Neuronal stem cell (in vitro differentiated cells): ENCODE measurements around the gene LNX1.
"Not testable (repeated sequence)": the region's sequence is repeated elsewhere in the genome, so short reads cannot be mapped to it uniquely, and the experiment has no call there.

Experiments used
- DNase-seq: peaks from one replicate; pipeline ENCODE4 v3.0.0-alpha.2; 2013; ENCODE audit warnings: low spot score
- H2AFZ ChIP-seq: one replicate; pipeline ENCODE4 v1.6.1; 2013; ENCODE audit warnings: mild to moderate bottlenecking, low read length, inconsistent platforms
- H2AK5ac ChIP-seq: 2 replicates; pipeline ENCODE4 v1.6.1; 2013; ENCODE audit warnings: low read depth, mild to moderate bottlenecking, inconsistent platforms, low read length, moderate library complexity, mixed read lengths
- H2BK120ac ChIP-seq: 2 replicates; pipeline ENCODE4 v1.6.1; 2013; ENCODE audit warnings: low read depth, mild to moderate bottlenecking, inconsistent platforms, low read length, moderate library complexity, mixed read lengths
- H2BK12ac ChIP-seq: one replicate; pipeline ENCODE4 v1.6.1; 2013; ENCODE audit warnings: low read length, inconsistent platforms
- H2BK15ac ChIP-seq: 2 replicates; pipeline ENCODE4 v1.6.1; 2013; ENCODE audit warnings: mild to moderate bottlenecking, low read length, inconsistent platforms, mixed read lengths
- H2BK5ac ChIP-seq: one replicate; pipeline ENCODE4 v1.6.1; 2013; ENCODE audit warnings: inconsistent platforms, mild to moderate bottlenecking, low read length, moderate library complexity
- H3K14ac ChIP-seq: one replicate; pipeline ENCODE4 v1.6.1; 2013; ENCODE audit warnings: low read length, inconsistent platforms
- H3K18ac ChIP-seq: 2 replicates; pipeline ENCODE4 v1.6.1; 2013; ENCODE audit warnings: low read length, inconsistent platforms
- H3K23ac ChIP-seq: 2 replicates; pipeline ENCODE4 v1.6.1; 2013; ENCODE audit warnings: low read depth, mild to moderate bottlenecking, mixed read lengths, low read length, inconsistent platforms; ENCODE audit not compliant: poor library complexity
- H3K27ac ChIP-seq: replicated peaks from 3 replicates; pipeline ENCODE4 v1.5.1; 2013; ENCODE audit warnings: low read length, inconsistent platforms
- H3K27me3 ChIP-seq, 3 experiments: 2 replicates each; pipeline ENCODE4 v1.6.1; 2013; ENCODE audit warnings: low read length in 3 of 3, mild to moderate bottlenecking in 2 of 3, inconsistent platforms in 1 of 3, low read depth in 1 of 3, mixed read lengths in 1 of 3, moderate library complexity in 1 of 3; ENCODE audit not compliant: control insufficient read depth in 3 of 3, insufficient read depth in 3 of 3
- H3K36me3 ChIP-seq, 2 donors: replicated peaks in 1 of 2; 2 replicates each; pipeline ENCODE4 v1.6.1; 2013; ENCODE audit warnings: low read length in 2 of 2; ENCODE audit not compliant: control insufficient read depth in 2 of 2, insufficient read depth in 2 of 2
- H3K4ac ChIP-seq: 2 replicates; pipeline ENCODE4 v1.6.1; 2013; ENCODE audit warnings: inconsistent platforms, mild to moderate bottlenecking, low read length, moderate library complexity
- H3K4me1 ChIP-seq, 2 donors: 1 replicate in 1 of 2; 2 replicates in 1 of 2; pipeline ENCODE4 v1.6.1; 2013; ENCODE audit warnings: low read length in 2 of 2, low read depth in 1 of 2; ENCODE audit not compliant: control insufficient read depth in 2 of 2, insufficient read depth in 1 of 2
- H3K4me2 ChIP-seq: one replicate; pipeline ENCODE4 v1.6.1; 2013; ENCODE audit warnings: mild to moderate bottlenecking, low read length, inconsistent platforms; ENCODE audit not compliant: insufficient read depth, poor library complexity, severe bottlenecking
- H3K4me3 ChIP-seq, 2 donors: 2 replicates each; pipeline ENCODE4 v1.5.1; 2013; ENCODE audit warnings: low read length in 2 of 2, mild to moderate bottlenecking in 2 of 2, inconsistent platforms in 1 of 2, moderate library complexity in 1 of 2
- H3K79me1 ChIP-seq: one replicate; pipeline ENCODE4 v1.6.1; 2013; ENCODE audit warnings: low read depth, mild to moderate bottlenecking, inconsistent platforms, low read length, moderate library complexity
- H3K9ac ChIP-seq: one replicate; pipeline ENCODE4 v1.6.1; 2013; ENCODE audit warnings: mild to moderate bottlenecking, low read depth, low read length, inconsistent platforms; ENCODE audit not compliant: poor library complexity
- H3K9me3 ChIP-seq, 2 donors: replicated peaks in 1 of 2; 2 replicates each; pipeline versions ENCODE3 to v1.6.1; 2013; ENCODE audit warnings: low read length in 2 of 2, mild to moderate bottlenecking in 2 of 2, inconsistent platforms in 1 of 2, low read depth in 1 of 2, mixed read lengths in 1 of 2, moderate library complexity in 1 of 2; ENCODE audit not compliant: control insufficient read depth in 2 of 2, insufficient read depth in 1 of 2
- H4K8ac ChIP-seq: one replicate; pipeline ENCODE4 v1.6.1; 2013; ENCODE audit warnings: low read depth, mild to moderate bottlenecking, inconsistent platforms, low read length, moderate library complexity
- H4K91ac ChIP-seq: one replicate; pipeline ENCODE4 v1.6.1; 2013; ENCODE audit warnings: low read length, low read depth, mild to moderate bottlenecking, inconsistent platforms; ENCODE audit not compliant: poor library complexity
- WGBS, 2 donors: extraction: QIAGEN DNeasy Blood & Tissue Kit; methylation state at CpG; one replicate each; pipeline ENCODE4 v1.1.7; 2013; ENCODE audit warnings: missing lambda C conversion rate in 2 of 2, mixed read lengths in 1 of 2; ENCODE audit not compliant: insufficient read length in 2 of 2, insufficient replicate concordance in 1 of 2; ENCODE audit errors: extremely low coverage in 2 of 2; 5-methylcytosine and 5-hydroxymethylcytosine counted together

Gene LNX1

GRCh38 chr4:53477038-53477565, 114.2 kb downstream of the LNX1 start:
- peak overlapping the region; percentile 29 for H3K4ac ChIP-seq
- H3K4me1 ChIP-seq: peaks cover 0 to 11% of the 10 kb centered on the region in 2 donors
- no peaks in the 10 kb centered on the region for H3K79me1 ChIP-seq
- no peak overlapping the region for H3K4me2 ChIP-seq
- peak overlapping the region; percentile 70 for H3K18ac ChIP-seq
- no peaks in the 10 kb centered on the region for H3K36me3 ChIP-seq
- no peak overlapping the region for H2BK120ac ChIP-seq
- no CpG with 5 or more reads among the region's 5 CpGs for WGBS, 2 donors
- H2BK5ac ChIP-seq: no peak overlapping the region
- H3K27me3 ChIP-seq: no peaks in the 10 kb centered on the region
- no peak overlapping the region for H3K14ac ChIP-seq
- no peak overlapping the region for H2AK5ac ChIP-seq
- H4K8ac ChIP-seq: no peak overlapping the region
- H2AFZ ChIP-seq: peak overlapping the region; percentile 57
- no peak for DNase-seq
- H2BK15ac ChIP-seq: peak overlapping the region; percentile 88
- H2BK12ac ChIP-seq: no peak overlapping the region
- H3K9ac ChIP-seq: no peak overlapping the region
- H3K4me3 ChIP-seq: no peak overlapping the region
- H3K27ac ChIP-seq: no peak overlapping the region
- no peak overlapping the region for H4K91ac ChIP-seq
- no peaks in the 10 kb centered on the region for H3K9me3 ChIP-seq
- H3K23ac ChIP-seq: no peak overlapping the region

GRCh38 chr4:53476232-53477037, 114.9 kb downstream of the LNX1 start:
- no peak overlapping the region for H3K14ac ChIP-seq
- peak overlapping the region; percentile 29 for H3K4ac ChIP-seq
- no peak for DNase-seq
- no peaks in the 10 kb centered on the region for H3K79me1 ChIP-seq
- H4K8ac ChIP-seq: no peak overlapping the region
- peak overlapping the region; percentile 70 for H3K18ac ChIP-seq
- peak overlapping the region; percentile 57 for H2AFZ ChIP-seq
- no peak overlapping the region for H3K9ac ChIP-seq
- H3K27ac ChIP-seq: no peak overlapping the region
- H2BK120ac ChIP-seq: no peak overlapping the region
- H3K36me3 ChIP-seq: no peaks in the 10 kb centered on the region
- H3K4me2 ChIP-seq: no peak overlapping the region
- no peak overlapping the region for H3K23ac ChIP-seq
- H2BK5ac ChIP-seq: no peak overlapping the region
- H3K27me3 ChIP-seq: no peaks in the 10 kb centered on the region
- no peaks in the 10 kb centered on the region for H3K9me3 ChIP-seq
- no peak overlapping the region for H2AK5ac ChIP-seq
- H4K91ac ChIP-seq: no peak overlapping the region
- H2BK15ac ChIP-seq: peak overlapping the region; percentile 88
- H2BK12ac ChIP-seq: no peak overlapping the region
- H3K4me1 ChIP-seq: peaks cover 0 to 11% of the 10 kb centered on the region in 2 donors
- WGBS, 2 donors: no CpG with 5 or more reads among the region's 10 CpGs
- no peak overlapping the region for H3K4me3 ChIP-seq

GRCh38 chr4:53466576-53466975, 124.7 kb downstream of the LNX1 start:
- DNase-seq, H3K27me3 ChIP-seq, H3K4ac ChIP-seq, H2AFZ ChIP-seq, H3K4me3 ChIP-seq, H3K9me3 ChIP-seq, H3K79me1 ChIP-seq, H3K4me1 ChIP-seq, H3K9ac ChIP-seq, H3K14ac ChIP-seq, H2BK120ac ChIP-seq, H3K4me2 ChIP-seq, H3K23ac ChIP-seq, H4K91ac ChIP-seq, H3K18ac ChIP-seq, H3K27ac ChIP-seq, H2BK15ac ChIP-seq, H2BK12ac ChIP-seq, H2BK5ac ChIP-seq, H2AK5ac ChIP-seq, H4K8ac ChIP-seq: not testable (repeated sequence)
- no CpG with 5 or more reads among the region's 6 CpGs for WGBS, 2 donors
- peaks cover 0 to 19% of the 10 kb centered on the region in 2 donors for H3K36me3 ChIP-seq

GRCh38 chr4:53465891-53466290, 125.4 kb downstream of the LNX1 start:
- no peak overlapping the region for H3K4ac ChIP-seq
- no peaks in the 10 kb centered on the region for H3K27me3 ChIP-seq
- H3K4me1 ChIP-seq: no peaks in the 10 kb centered on the region
- H2BK5ac ChIP-seq: no peak overlapping the region
- H3K4me3 ChIP-seq: no peak overlapping the region
- no peak overlapping the region for H3K4me2 ChIP-seq
- no peak overlapping the region for H3K14ac ChIP-seq
- H2BK15ac ChIP-seq: no peak overlapping the region
- H4K91ac ChIP-seq: no peak overlapping the region
- no peak overlapping the region for H2AFZ ChIP-seq
- no peak overlapping the region for H3K23ac ChIP-seq
- H3K9ac ChIP-seq: no peak overlapping the region
- no peak overlapping the region for H4K8ac ChIP-seq
- no peak overlapping the region for H2BK12ac ChIP-seq
- no peak overlapping the region for H3K18ac ChIP-seq
- no peak for DNase-seq
- H3K9me3 ChIP-seq: peaks cover 0 to 1% of the 10 kb centered on the region in 2 donors
- no peak overlapping the region for H2AK5ac ChIP-seq
- no peak overlapping the region for H3K27ac ChIP-seq
- peaks cover 0 to 25% of the 10 kb centered on the region in 2 donors for H3K36me3 ChIP-seq
- H2BK120ac ChIP-seq: no peak overlapping the region
- no peaks in the 10 kb centered on the region for H3K79me1 ChIP-seq
